GM21423 (cell line): ENCODE results near the gene PSAPL1.

Source experiments
- ATAC-seq: cut with Tn5 transposase; IDR thresholded peaks from one replicate; pipeline ENCODE4 v1.9.1; 2021; ENCODE audit warnings: mild to moderate bottlenecking, moderate library complexity; ENCODE audit not compliant: unreplicated experiment

The PSAPL1 gene

GRCh38 chr4:7420661-7421040, 14.1 kb downstream of the PSAPL1 start:
- ATAC-seq: no peak

- ATAC-seq: no peak
These were observed 14.6 kb downstream of the PSAPL1 start for GRCh38 chr4:7419961-7420660.

- no peak for ATAC-seq
These were observed 16.4 kb downstream of the PSAPL1 start for GRCh38 chr4:7418131-7418943.

GRCh38 chr4:7417639-7418038, 17.1 kb downstream of the PSAPL1 start:
- ATAC-seq: no peak

- no peak for ATAC-seq
These were observed 17.8 kb downstream of the PSAPL1 start for GRCh38 chr4:7416745-7417432.

GRCh38 chr4:7415927-7416686, 18.6 kb downstream of the PSAPL1 start:
- no peak for ATAC-seq

- ATAC-seq: no peak
These were observed 19.8 kb downstream of the PSAPL1 start for GRCh38 chr4:7414736-7415510.

GRCh38 chr4:7414046-7414445, 20.7 kb downstream of the PSAPL1 start:
- no peak for ATAC-seq

GRCh38 chr4:7412554-7412912, 22.2 kb downstream of the PSAPL1 start:
- ATAC-seq: no peak

- ATAC-seq: no peak
These were observed 22.7 kb downstream of the PSAPL1 start for GRCh38 chr4:7411896-7412553.

GRCh38 chr4:7411491-7411890, 23.2 kb downstream of the PSAPL1 start:
- no peak for ATAC-seq

- no peak for ATAC-seq
These were observed 24.3 kb downstream of the PSAPL1 start for GRCh38 chr4:7410446-7410845.

- ATAC-seq: no peak
These were observed 26.6 kb downstream of the PSAPL1 start for GRCh38 chr4:7408166-7408565.

- ATAC-seq: no peak
These were observed 31.7 kb downstream of the PSAPL1 start for GRCh38 chr4:7403001-7403400.

- no peak for ATAC-seq
These were observed 32.2 kb downstream of the PSAPL1 start for GRCh38 chr4:7402526-7402925.

GRCh38 chr4:7400671-7401298, 33.9 kb downstream of the PSAPL1 start:
- ATAC-seq: no peak

- no peak for ATAC-seq
These were observed 35.1 kb downstream of the PSAPL1 start for GRCh38 chr4:7399440-7400234.

- no peak for ATAC-seq
These were observed 35.8 kb downstream of the PSAPL1 start for GRCh38 chr4:7398788-7399439.
